OCI-LY3 (cell line): ENCODE results near the gene SIGLEC7.

Experiments used
- H2AFZ ChIP-seq: fragments of 200-600, 300-600 bp; shearing (Covaris generic); 2 replicates; pipeline ENCODE4 v1.6.0; 2014; ENCODE audit warnings: antibody characterized with exemption, low read depth, low read length
- H3K27ac ChIP-seq: fragments of 200-600, 300-600 bp; sonication (generic); 2 replicates; pipeline ENCODE4 v1.5.1; 2014; ENCODE audit warnings: mild to moderate bottlenecking, low read length, moderate library complexity, mixed read lengths
- H3K27me3 ChIP-seq: fragments of 200-600, 300-600 bp; sonication (generic); 2 replicates; pipeline ENCODE4 v1.6.1; 2014; ENCODE audit warnings: low read depth, low read length, mixed read lengths
- H3K36me3 ChIP-seq: fragments of 200-600, 300-600 bp; sonication (generic); replicated peaks from 2 replicates; pipeline ENCODE3; 2014; ENCODE audit warnings: low read depth, low read length, mixed read lengths
- H3K4me1 ChIP-seq: fragments of 300-600, 200-600 bp; sonication (generic); 2 replicates; pipeline ENCODE4 v1.6.1; 2014; ENCODE audit warnings: low read length, mixed read lengths
- H3K4me2 ChIP-seq: fragments of 200-600, 300-600 bp; sonication (generic); 2 replicates; pipeline ENCODE4 v1.6.1; 2014; ENCODE audit warnings: low read length, mixed read lengths
- H3K4me3 ChIP-seq: fragments of 300-600, 200-600 bp; sonication (generic); 2 replicates; pipeline ENCODE4 v1.5.1; 2014; ENCODE audit warnings: antibody characterized with exemption, mild to moderate bottlenecking, low read length, moderate library complexity
- H3K79me2 ChIP-seq: fragments of 300-600, 200-600 bp; shearing (Covaris generic); 2 replicates; pipeline ENCODE4 v1.6.1; 2014; ENCODE audit warnings: mild to moderate bottlenecking, low read length, mixed read lengths
- H3K9ac ChIP-seq: fragments of 300-600, 200-600 bp; shearing (Covaris generic); 2 replicates; pipeline ENCODE4 v1.6.0; 2014; ENCODE audit warnings: mild to moderate bottlenecking, low read length, moderate library complexity
- H3K9me3 ChIP-seq: fragments of 200-600, 300-600 bp; shearing (Covaris generic); 2 replicates; pipeline ENCODE4 v1.6.1; 2014; ENCODE audit warnings: low read length, mixed read lengths; ENCODE audit not compliant: insufficient read depth
- H4K20me1 ChIP-seq: fragments of 200-600, 300-600 bp; sonication (generic); 2 replicates; pipeline ENCODE4 v1.6.1; 2016; ENCODE audit warnings: low read length, mixed read lengths; ENCODE audit not compliant: insufficient read depth
- CTCF ChIP-seq: fragments of 200-600, 300-600 bp; sonication (generic); IDR thresholded peaks from 2 replicates; pipeline ENCODE4 v1.5.1; 2014; ENCODE audit warnings: antibody characterized with exemption, low read length, low read depth
- EZH2phosphoT487 ChIP-seq: fragments of 200-600 bp; shearing (Covaris generic); IDR thresholded peaks from 2 replicates; pipeline ENCODE4 v1.6.1; 2018; ENCODE audit warnings: antibody characterized with exemption, mixed run types, low read depth

SIGLEC7 gene

DNA sequence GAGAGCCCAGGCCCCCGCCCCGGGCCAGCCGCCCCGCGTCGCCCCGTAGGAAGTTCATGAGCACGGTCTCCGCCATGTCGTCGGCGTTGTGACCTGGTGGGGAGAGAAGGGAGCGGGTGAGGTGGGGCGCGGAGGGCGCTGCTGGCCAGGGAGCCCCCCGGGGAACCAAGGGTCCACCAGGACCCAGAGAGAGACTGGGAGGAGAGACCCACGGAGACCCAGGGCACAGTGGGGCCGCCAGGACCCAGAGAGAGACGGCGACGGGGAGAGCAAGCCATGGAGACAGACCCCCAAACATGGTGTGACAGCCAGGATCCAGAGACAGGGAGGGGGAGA lies 43.1 kb upstream of the SIGLEC7 start:
- no peak for TF ChIP-seq CTCF
- no peak for TF ChIP-seq EZH2phosphoT487
- Histone ChIP-seq H4K20me1 (peaks cover 17% of the 10 kb centered on the region), H3K27me3 (no peaks in the 10 kb centered on the region), H3K27ac (no peak overlapping the region), H3K36me3 (peaks cover 24% of the 10 kb centered on the region), H3K4me1 (no peaks in the 10 kb centered on the region), H3K9me3 (no peaks in the 10 kb centered on the region), H3K9ac (no peak overlapping the region), H3K4me2 (no peak overlapping the region), H3K79me2 (0 out of 2 replicates have a peak, but pooled peaks cover 7% of the 10 kb centered on the region), H2AFZ (no peak overlapping the region), H3K4me3 (no peak overlapping the region)

DNA sequence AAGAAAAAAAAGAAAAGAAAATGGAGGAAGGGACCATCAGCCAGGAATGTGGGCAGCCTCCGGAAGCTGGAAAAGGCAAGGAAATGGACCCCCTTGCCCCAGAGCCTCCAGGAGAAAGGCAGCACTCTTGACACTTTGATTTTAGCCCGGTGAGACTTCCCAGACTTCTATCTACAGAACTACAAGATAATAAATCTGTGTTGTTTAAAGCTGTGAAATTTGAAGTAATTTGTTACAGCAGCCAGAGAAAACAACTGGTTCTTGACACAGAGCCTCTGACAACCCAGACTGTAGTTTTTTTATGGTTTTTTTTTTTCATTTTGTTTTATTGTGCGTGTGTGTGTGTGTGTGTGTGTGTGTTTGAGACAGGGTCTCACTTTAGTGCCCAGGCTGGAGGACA lies 41.5 kb upstream of the SIGLEC7 start:
- TF ChIP-seq CTCF, result no peak
- H3K9ac ChIP-seq, result no peak overlapping the region
- H3K4me3 ChIP-seq, result no peak overlapping the region
- no peaks in the 10 kb centered on the region for H3K9me3 ChIP-seq
- peaks cover 18% of the 10 kb centered on the region for H3K79me2 ChIP-seq
- no peak overlapping the region for H2AFZ ChIP-seq
- no peak overlapping the region for H3K27ac ChIP-seq
- peaks cover 17% of the 10 kb centered on the region for H4K20me1 ChIP-seq
- H3K4me2 ChIP-seq, result no peak overlapping the region
- H3K36me3 ChIP-seq, result peaks cover 29% of the 10 kb centered on the region
- no peaks in the 10 kb centered on the region for H3K4me1 ChIP-seq
- H3K27me3 ChIP-seq, result no peaks in the 10 kb centered on the region

- H3K4me3 ChIP-seq, result no peak overlapping the region
- no peak overlapping the region for H3K4me2 ChIP-seq
- H4K20me1 ChIP-seq, result peaks cover 14% of the 10 kb centered on the region
- H2AFZ ChIP-seq, result no peak overlapping the region
- no peaks in the 10 kb centered on the region for H3K4me1 ChIP-seq
- H3K27me3 ChIP-seq, result no peaks in the 10 kb centered on the region
- H3K79me2 ChIP-seq, result peaks cover 25% of the 10 kb centered on the region
- no peak overlapping the region for H3K9ac ChIP-seq
- no peaks in the 10 kb centered on the region for H3K9me3 ChIP-seq
- H3K27ac ChIP-seq, result no peak overlapping the region
- peaks cover 29% of the 10 kb centered on the region for H3K36me3 ChIP-seq
- TF ChIP-seq EZH2phosphoT487 (no peak), CTCF (no peak)
Observed at GRCh38 chr19:51101171-51101865, 40.8 kb upstream of the SIGLEC7 start.

DNA sequence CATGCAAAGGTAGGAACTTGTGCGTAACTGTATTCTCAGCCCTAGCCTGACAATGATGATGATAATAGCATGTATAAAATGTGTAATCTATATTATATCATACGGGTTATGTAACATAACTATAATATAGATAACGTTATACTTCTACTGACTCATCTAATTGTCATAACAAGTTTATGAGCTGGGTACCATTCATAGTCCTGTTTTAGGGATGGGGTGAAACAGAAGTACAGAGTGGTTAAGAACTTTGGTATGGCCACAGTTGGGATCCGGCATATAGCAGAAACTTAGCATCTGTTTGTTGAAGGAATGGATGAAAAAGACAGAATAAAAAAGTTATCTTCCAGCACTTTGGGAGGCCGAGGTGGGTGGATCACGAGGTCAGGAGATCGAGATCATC lies 39.1 kb upstream of the SIGLEC7 start:
- Histone ChIP-seq H3K4me1 (peaks cover 7% of the 10 kb centered on the region), H3K9ac (no peak overlapping the region), H2AFZ (no peak overlapping the region), H3K36me3 (peaks cover 21% of the 10 kb centered on the region), H3K27ac (no peak overlapping the region), H3K4me2 (no peak overlapping the region), H3K4me3 (no peak overlapping the region), H3K9me3 (no peaks in the 10 kb centered on the region), H3K27me3 (no peaks in the 10 kb centered on the region), H4K20me1 (0 out of 2 replicates have a peak, but pooled peaks cover 5% of the 10 kb centered on the region), H3K79me2 (peaks cover 39% of the 10 kb centered on the region)
- no peak for TF ChIP-seq EZH2phosphoT487
- no peak for TF ChIP-seq CTCF
